ENCODE measurements around the gene PPIL6.

DNA sequence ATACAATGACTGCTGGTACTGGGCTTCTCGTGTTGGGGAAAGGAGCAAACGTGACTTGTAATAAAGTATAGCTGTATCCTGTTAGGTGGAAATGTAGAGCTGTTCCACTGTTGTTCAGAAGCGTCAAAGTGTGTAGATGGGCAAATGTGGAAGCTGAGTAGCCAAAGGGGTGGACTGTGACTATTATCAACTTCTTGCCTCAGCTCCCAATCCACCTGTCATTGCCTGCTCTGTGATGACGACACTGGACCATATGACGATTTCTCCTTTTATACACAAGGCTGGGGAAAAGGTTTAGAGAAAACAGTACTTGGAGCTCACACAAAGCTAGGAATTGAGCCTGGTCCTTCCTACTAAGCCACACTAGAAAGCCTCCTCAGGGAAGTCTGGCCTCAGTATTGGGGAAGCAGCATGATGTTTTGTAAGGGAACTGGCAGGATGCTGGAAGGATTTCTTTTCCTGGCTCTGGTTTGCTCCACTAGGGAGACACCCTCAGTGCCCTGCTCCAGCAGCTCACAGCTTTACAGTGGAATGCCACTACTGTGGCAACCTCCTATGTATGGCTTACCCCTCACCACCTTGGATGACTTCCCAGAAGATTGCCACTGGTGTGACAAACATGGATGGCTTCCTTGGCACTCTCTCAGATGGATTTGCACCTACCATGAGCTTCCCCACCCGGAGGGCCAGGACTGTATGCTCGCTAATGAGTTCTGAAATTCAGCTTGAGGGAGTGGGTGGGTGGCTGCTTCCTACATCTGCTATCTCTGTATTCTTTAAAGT is 78.1 kb downstream of the PPIL6 start:
- TF ChIP-seq, protein P1, sequence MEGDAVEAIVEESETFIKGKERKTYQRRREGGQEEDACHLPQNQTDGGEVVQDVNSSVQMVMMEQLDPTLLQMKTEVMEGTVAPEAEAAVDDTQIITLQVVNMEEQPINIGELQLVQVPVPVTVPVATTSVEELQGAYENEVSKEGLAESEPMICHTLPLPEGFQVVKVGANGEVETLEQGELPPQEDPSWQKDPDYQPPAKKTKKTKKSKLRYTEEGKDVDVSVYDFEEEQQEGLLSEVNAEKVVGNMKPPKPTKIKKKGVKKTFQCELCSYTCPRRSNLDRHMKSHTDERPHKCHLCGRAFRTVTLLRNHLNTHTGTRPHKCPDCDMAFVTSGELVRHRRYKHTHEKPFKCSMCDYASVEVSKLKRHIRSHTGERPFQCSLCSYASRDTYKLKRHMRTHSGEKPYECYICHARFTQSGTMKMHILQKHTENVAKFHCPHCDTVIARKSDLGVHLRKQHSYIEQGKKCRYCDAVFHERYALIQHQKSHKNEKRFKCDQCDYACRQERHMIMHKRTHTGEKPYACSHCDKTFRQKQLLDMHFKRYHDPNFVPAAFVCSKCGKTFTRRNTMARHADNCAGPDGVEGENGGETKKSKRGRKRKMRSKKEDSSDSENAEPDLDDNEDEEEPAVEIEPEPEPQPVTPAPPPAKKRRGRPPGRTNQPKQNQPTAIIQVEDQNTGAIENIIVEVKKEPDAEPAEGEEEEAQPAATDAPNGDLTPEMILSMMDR (IDR thresholded peaks at IDR 0.05; ENCODE audit: low read depth, low read length, poor library complexity, severe bottlenecking) = no peak
- TF ChIP-seq EZH2phosphoT487 (IDR thresholded peaks at IDR 0.05; ENCODE audit: borderline replicate concordance, low read length) = no peak

Measured in DOHH2 (cell line).